Ishikawa (cell line): ENCODE results near the gene CTXN1.

Experiments
- CEBPB ChIP-seq: IDR thresholded peaks from 2 replicates; pipeline ENCODE4 v1.6.1; 2012
- CREB1 ChIP-seq: IDR thresholded peaks from 2 replicates; pipeline ENCODE4 v1.6.1; 2012; ENCODE audit warnings: low read depth
- EGR1 ChIP-seq: IDR thresholded peaks from 2 replicates; pipeline ENCODE4 v1.6.1; 2012
- EP300 ChIP-seq: IDR thresholded peaks from 2 replicates; pipeline ENCODE4 v1.6.1; 2012; ENCODE audit warnings: borderline replicate concordance
- NFIC ChIP-seq: IDR thresholded peaks from 2 replicates; pipeline ENCODE4 v1.6.1; 2012
- RAD21 ChIP-seq: IDR thresholded peaks from 2 replicates; pipeline ENCODE4 v1.6.1; 2012; ENCODE audit warnings: low read depth
- TAF1 ChIP-seq: IDR thresholded peaks from 2 replicates; pipeline ENCODE4 v1.6.1; 2012; ENCODE audit warnings: low read depth, mild to moderate bottlenecking
- TCF12 ChIP-seq: IDR thresholded peaks from 2 replicates; pipeline ENCODE4 v1.6.1; 2012; ENCODE audit warnings: low read depth
- YY1 ChIP-seq: IDR thresholded peaks from 2 replicates; pipeline ENCODE4 v1.6.1; 2012; ENCODE audit warnings: low read depth
- TF ChIP-seq, protein P1 (sequence below): IDR thresholded peaks from 2 replicates; pipeline ENCODE4 v1.6.1; 2012
- TF ChIP-seq, protein P2 (sequence below): IDR thresholded peaks from 2 replicates; pipeline ENCODE4 v1.6.1; 2012; ENCODE audit warnings: low read depth, mild to moderate bottlenecking

GRCh38 chr19:7895565-7895964 lies 30.4 kb downstream of the CTXN1 start:
- no peak for TF ChIP-seq CREB1
- no peak for TF ChIP-seq EGR1
- no peak for TF ChIP-seq EP300
- TF ChIP-seq RAD21: no peak
- TF ChIP-seq, protein P1, sequence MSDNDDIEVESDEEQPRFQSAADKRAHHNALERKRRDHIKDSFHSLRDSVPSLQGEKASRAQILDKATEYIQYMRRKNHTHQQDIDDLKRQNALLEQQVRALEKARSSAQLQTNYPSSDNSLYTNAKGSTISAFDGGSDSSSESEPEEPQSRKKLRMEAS: no peak
- TF ChIP-seq YY1: no peak
- no peak for TF ChIP-seq TCF12
- TF ChIP-seq TAF1: no peak
- TF ChIP-seq, protein P2, sequence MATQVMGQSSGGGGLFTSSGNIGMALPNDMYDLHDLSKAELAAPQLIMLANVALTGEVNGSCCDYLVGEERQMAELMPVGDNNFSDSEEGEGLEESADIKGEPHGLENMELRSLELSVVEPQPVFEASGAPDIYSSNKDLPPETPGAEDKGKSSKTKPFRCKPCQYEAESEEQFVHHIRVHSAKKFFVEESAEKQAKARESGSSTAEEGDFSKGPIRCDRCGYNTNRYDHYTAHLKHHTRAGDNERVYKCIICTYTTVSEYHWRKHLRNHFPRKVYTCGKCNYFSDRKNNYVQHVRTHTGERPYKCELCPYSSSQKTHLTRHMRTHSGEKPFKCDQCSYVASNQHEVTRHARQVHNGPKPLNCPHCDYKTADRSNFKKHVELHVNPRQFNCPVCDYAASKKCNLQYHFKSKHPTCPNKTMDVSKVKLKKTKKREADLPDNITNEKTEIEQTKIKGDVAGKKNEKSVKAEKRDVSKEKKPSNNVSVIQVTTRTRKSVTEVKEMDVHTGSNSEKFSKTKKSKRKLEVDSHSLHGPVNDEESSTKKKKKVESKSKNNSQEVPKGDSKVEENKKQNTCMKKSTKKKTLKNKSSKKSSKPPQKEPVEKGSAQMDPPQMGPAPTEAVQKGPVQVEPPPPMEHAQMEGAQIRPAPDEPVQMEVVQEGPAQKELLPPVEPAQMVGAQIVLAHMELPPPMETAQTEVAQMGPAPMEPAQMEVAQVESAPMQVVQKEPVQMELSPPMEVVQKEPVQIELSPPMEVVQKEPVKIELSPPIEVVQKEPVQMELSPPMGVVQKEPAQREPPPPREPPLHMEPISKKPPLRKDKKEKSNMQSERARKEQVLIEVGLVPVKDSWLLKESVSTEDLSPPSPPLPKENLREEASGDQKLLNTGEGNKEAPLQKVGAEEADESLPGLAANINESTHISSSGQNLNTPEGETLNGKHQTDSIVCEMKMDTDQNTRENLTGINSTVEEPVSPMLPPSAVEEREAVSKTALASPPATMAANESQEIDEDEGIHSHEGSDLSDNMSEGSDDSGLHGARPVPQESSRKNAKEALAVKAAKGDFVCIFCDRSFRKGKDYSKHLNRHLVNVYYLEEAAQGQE: no peak
- no peak for TF ChIP-seq NFIC
- no peak for TF ChIP-seq CEBPB
